K562 (cell line): ENCODE results near the gene KLK6. TPM values are rescaled to one million over a fixed set of nuclear protein-coding genes. Genes with fewer than 3 reads are reported as not detected.

ENCODE experiments used
- ATAC-seq: fragments of 200-7000 bp; cut with Tn5 transposase; 3 replicates; pipeline ENCODE4 v1.9.1; 2020; ENCODE audit warnings: moderate library complexity
- BruUV-seq: library from RNA; stranded (reverse); fragments of 400-500 nt; replicated peaks from 2 replicates; lab custom pipeline; 2021; lab: Mats Ljungman, UMichigan
- CTCF ChIA-PET: fragments of 300-600 bp; formaldehyde crosslinking; extraction: SDS; loops from one replicate; lab custom pipeline; 2021; ENCODE audit warnings: low intra/inter-chr PET ratio; lab: Yijun Ruan, JAX
- POLR2A ChIA-PET: fragments of 300-600, 350-650 bp; sonication (Branson Sonifier 250); formaldehyde crosslinking; extraction: SDS; loops from one replicate; lab custom pipeline; 2021; ENCODE audit warnings: antibody characterized with exemption, inconsistent platforms; lab: Yijun Ruan, JAX
- DNase-seq, 4 experiments: peaks; one replicate each; pipeline versions ENCODE4 v3.0.0 to v3.0.0-alpha.2; 2011 to 2018; ENCODE audit warnings: low spot score in 3 of 4, mixed read lengths in 3 of 4; ENCODE audit errors: extremely low read depth in 1 of 4
- FAIRE-seq: peaks from 2 replicates; lab custom pipeline; 2011; peaks lifted over from hg19 to GRCh38; lab: Jason Lieb, UNC
- H2AFZ ChIP-seq: 2 replicates; pipeline ENCODE4 v1.6.0; 2011; ENCODE audit warnings: low read depth, low read length, control low read depth, inconsistent platforms
- H3K27ac ChIP-seq: fragments of 200-600 bp; 3 replicates; pipeline ENCODE4 v1.8.0; 2011; ENCODE audit warnings: low read depth, mild to moderate bottlenecking, control low read depth, inconsistent platforms, low read length, moderate library complexity, mixed read lengths; ENCODE audit errors: extremely low read depth
- H3K27me3 ChIP-seq, 2 experiments: fragments of 300-600 bp in 1 of 2; 2 replicates in 1 of 2; 3 replicates in 1 of 2; pipeline versions ENCODE4 v1.6.0 to v1.8.0; 2011; ENCODE audit warnings: inconsistent platforms in 2 of 2, low read length in 2 of 2, mild to moderate bottlenecking in 1 of 2, mixed read lengths in 1 of 2, moderate library complexity in 1 of 2; ENCODE audit not compliant: control insufficient read depth in 2 of 2, insufficient read depth in 2 of 2
- H3K36me3 ChIP-seq: fragments of 300-600 bp; 3 replicates; pipeline ENCODE4 v1.8.0; 2011; ENCODE audit warnings: mild to moderate bottlenecking, low read length, inconsistent platforms; ENCODE audit not compliant: control insufficient read depth, insufficient read depth
- H3K4me1 ChIP-seq, 2 experiments: fragments of 200-600 bp in 1 of 2; replicated peaks in 1 of 2; 2 replicates in 1 of 2; 3 replicates in 1 of 2; pipeline versions ENCODE4 v1.5.1 to v1.8.0; 2011; ENCODE audit warnings: inconsistent platforms in 2 of 2, low read length in 2 of 2, mild to moderate bottlenecking in 1 of 2, mixed read lengths in 1 of 2, moderate library complexity in 1 of 2; ENCODE audit not compliant: control insufficient read depth in 2 of 2, insufficient read depth in 2 of 2
- H3K4me2 ChIP-seq: 2 replicates; pipeline ENCODE4 v1.6.1; 2011; ENCODE audit warnings: low read length, control low read depth, inconsistent platforms, mixed read lengths; ENCODE audit not compliant: insufficient read depth
- H3K4me3 ChIP-seq: fragments of 200-600 bp; sonication (generic), shearing (Covaris generic); 2 replicates; pipeline ENCODE4 v1.5.1; 2016; ENCODE audit warnings: control low read depth, inconsistent platforms
- H3K79me2 ChIP-seq: fragments of 200-600 bp; 3 replicates; pipeline ENCODE4 v1.8.0; 2011; ENCODE audit warnings: low read length, inconsistent platforms; ENCODE audit not compliant: control insufficient read depth, insufficient read depth
- H3K9ac ChIP-seq, 2 experiments: 2 replicates each; pipeline versions ENCODE4 v1.6.0 to v1.6.1; 2011; ENCODE audit warnings: low read depth in 2 of 2, low read length in 2 of 2, control low read depth in 1 of 2, inconsistent platforms in 1 of 2, mild to moderate bottlenecking in 1 of 2, mixed read lengths in 1 of 2; ENCODE audit not compliant: insufficient read depth in 1 of 2
- H3K9me1 ChIP-seq: one replicate; pipeline ENCODE4 v1.6.0; 2011; ENCODE audit warnings: inconsistent platforms, mild to moderate bottlenecking, low read length, moderate library complexity; ENCODE audit not compliant: control insufficient read depth, insufficient read depth
- H3K9me3 ChIP-seq: replicated peaks from 2 replicates; pipeline ENCODE4 v1.5.1; 2011; ENCODE audit warnings: low read depth, low read length, inconsistent platforms; ENCODE audit not compliant: control insufficient read depth, insufficient read depth
- H4K20me1 ChIP-seq: replicated peaks from 2 replicates; pipeline ENCODE4 v1.6.1; 2011; ENCODE audit warnings: low read length, inconsistent platforms, mixed read lengths; ENCODE audit not compliant: control insufficient read depth, insufficient read depth
- E2F4 ChIP-seq: sonication (generic); formaldehyde crosslinking; IDR thresholded peaks from 2 replicates; pipeline ENCODE4 v1.8.0; 2022; ENCODE audit warnings: mild to moderate bottlenecking, low read depth, missing genetic modification reagents
- HNRNPLL ChIP-seq: fragments of 200-400 bp; formaldehyde crosslinking; IDR thresholded peaks from 2 replicates; pipeline ENCODE4 v1.6.1; 2017; ENCODE audit warnings: low read length, low read depth, mild to moderate bottlenecking; ENCODE audit not compliant: poor library complexity, severe bottlenecking
- KDM4B ChIP-seq, 2 experiments: fragments of 450-650 bp in 1 of 2; sonication (generic) in 1 of 2; IDR thresholded peaks; 2 replicates each; pipeline ENCODE4 v1.6.1; 2016 to 2017; ENCODE audit warnings: borderline replicate concordance in 2 of 2, antibody characterized with exemption in 1 of 2, low read depth in 1 of 2, mild to moderate bottlenecking in 1 of 2
- RBM39 ChIP-seq: fragments of 200-400 bp; formaldehyde crosslinking; optimal IDR thresholded peaks from 2 replicates; pipeline ENCODE3; 2018; ENCODE audit warnings: low read depth, low read length
- RERE ChIP-seq: sonication (generic); formaldehyde crosslinking; IDR thresholded peaks from 2 replicates; pipeline ENCODE4 v1.8.0; 2023; ENCODE audit warnings: missing genetic modification reagents, mild to moderate bottlenecking, borderline replicate concordance
- ZNF316 ChIP-seq: fragments of 450-650 bp; IDR thresholded peaks from 2 replicates; pipeline ENCODE4 v1.6.1; 2016
- WGBS: fragments of 100-300 bp; shearing (Covaris generic); methylation state at CpG from one replicate; pipeline ENCODE4 v1.1.6; 2016; ENCODE audit warnings: low coverage, mixed read lengths; ENCODE audit not compliant: insufficient coverage; ENCODE audit errors: missing lambda C conversion rate; 5-methylcytosine and 5-hydroxymethylcytosine counted together
- in situ Hi-C: fragments of 300-500 bp; cut with MboI; formaldehyde crosslinking; loops from 4 replicates; pipeline ENCODE4 v1.15.0; 2018; ENCODE audit warnings: inconsistent platforms, mixed read lengths
- intact Hi-C: fragments of 100-400 bp; cut with micrococcal nuclease; formaldehyde crosslinking; loops from 2 replicates; pipeline ENCODE4 v1.14.2; 2022
- polyA plus RNA-seq, 8 experiments: library from polyadenylated mRNA; depleted of rRNA in 4 of 8; stranded (reverse) in 5 of 8; unstranded in 3 of 8; fragments of >200 nt; fragmentation: Nextera tagmentation in 2 of 8; fragmentation: Illumina TruSeq in 1 of 8; extraction: Ambion mirVana in 2 of 8; extraction: Trizol in 1 of 8; gene quantifications; 2 replicates each; pipeline versions ENCODE4 v1.2.1 to v1.2.3, GENCODE V29; 2011 to 2014; ENCODE audit warnings: inconsistent platforms in 1 of 8, missing spikeins in 1 of 8
- total RNA-seq, 7 experiments: library from RNA; depleted of rRNA in 6 of 7; stranded (reverse); fragments of >200 nt in 6 of 7; fragmentation: Illumina TruSeq in 2 of 7; extraction: Trizol in 2 of 7; gene quantifications; 2 replicates each; pipeline versions ENCODE4 v1.2.1 to v1.2.3, GENCODE V29; 2011 to 2021; ENCODE audit warnings: low replicate concordance in 1 of 7

Gene KLK6
- total and polyA plus RNA-seq, 9 of the 15 experiments (the other 6 are each of a cell fraction or from before 2014, with no cell fraction given), result not detected

GRCh38 chr19:50932018-50932689, 37.2 kb downstream of the KLK6 start:
- FAIRE-seq (no peak), ATAC-seq (no peak), DNase-seq (no peak)
- Histone ChIP-seq H2AFZ (no peak overlapping the region), H3K4me1 (peaks cover 0 to 4% of the 10 kb centered on the region in 2 experiments; a peak in 2 of 5 replicates), H3K4me2 (no peak overlapping the region), H3K27ac (no peak overlapping the region), H4K20me1 (peaks cover 5% of the 10 kb centered on the region; the same call in 1 of the 2 replicates), H3K27me3 (peaks cover 3 to 21% of the 10 kb centered on the region in 2 experiments; a peak in 3 of 5 replicates), H3K9me3 (no peaks in the 10 kb centered on the region), H3K79me2 (no peaks in the 10 kb centered on the region), H3K36me3 (no peaks in the 10 kb centered on the region), H3K9me1 (no peaks in the 10 kb centered on the region), H3K9ac (no peak overlapping the region), H3K4me3 (no peak overlapping the region)
- intact Hi-C loops (no loop called here), in situ Hi-C loops (no loop called here)
- ChIA-PET POLR2A (interaction anchor here (0.8 kb wide), 1 partner anchor 127 kb away, joined by 4 read pairs; no protein-coding TSS in a partner anchor), CTCF (no interaction called here)
- 3% methylated on average over 11 of the region's 11 CpGs for WGBS
- BruUV-seq, result no TSS peak
- TF ChIP-seq E2F4 (CRISPR knock-in tag), result no peak
- no peak for TF ChIP-seq RERE (CRISPR knock-in tag)
- no peak for TF ChIP-seq RBM39
- TF ChIP-seq KDM4B (IDR thresholded peaks at IDR 0.05; ENCODE audit: borderline replicate concordance in 2 of 2, low read depth in 1 of 2), result no peak
- TF ChIP-seq ZNF316, result no peak
- TF ChIP-seq HNRNPLL, result no peak
